Loucy (cell line): ENCODE results near the gene SOCS2.

Source experiments
- CTCF ChIP-seq: fragments of 200-600 bp; sonication (generic); conservative IDR thresholded peaks from 2 replicates; pipeline ENCODE4 v1.5.1; 2014; ENCODE audit warnings: mild to moderate bottlenecking, antibody characterized with exemption, low read length
- EZH2phosphoT487 ChIP-seq: fragments of 200-600 bp; IDR thresholded peaks from 2 replicates; pipeline ENCODE4 v1.6.1; 2018; ENCODE audit warnings: antibody characterized with exemption, mild to moderate bottlenecking, moderate library complexity, borderline replicate concordance

GRCh38 chr12:93541578-93542225 lies 30.8 kb upstream of the SOCS2 start:
- TF ChIP-seq CTCF = no peak
- no peak for TF ChIP-seq EZH2phosphoT487
